Measurements from ENCODE around the gene GPR173. TPM values are rescaled to one million over a fixed set of nuclear protein-coding genes. Genes with fewer than 3 reads are reported as not detected.

Gene GPR173
- total RNA-seq, 4 donors from 2014 or later = 0.57 to 0.67 TPM; not detected in 2

GRCh38 chrX:53086464-53086863 lies 37.9 kb downstream of the GPR173 start:
- TF ChIP-seq CTCF (IDR thresholded peaks at IDR 0.05) (no peak), POLR2A (IDR thresholded peaks at IDR 0.05) (no peak)

GRCh38 chrX:53087388-53087831 lies 38.8 kb downstream of the GPR173 start:
- no peaks in the 10 kb centered on the region for H3K9me3 ChIP-seq
- no peak for DNase-seq
- peak overlapping the region in 3 of 4 donors; percentile 51 to 87 (median 72) for H3K27ac ChIP-seq
- H3K4me1 ChIP-seq = no peaks in the 10 kb centered on the region
- no peaks in the 10 kb centered on the region for H3K27me3 ChIP-seq
- H3K36me3 ChIP-seq = peaks cover 0 to 6% (median 0%) of the 10 kb centered on the region in 3 donors
- no peak overlapping the region for H3K4me3 ChIP-seq
- TF ChIP-seq CTCF (IDR thresholded peaks at IDR 0.05) (no peak), POLR2A (IDR thresholded peaks at IDR 0.05) (no peak)

More at GRCh38 chrX:53086464-53086863, 37.9 kb downstream of the GPR173 start:
- H3K9me3 ChIP-seq = no peaks in the 10 kb centered on the region
- H3K27ac ChIP-seq = peak overlapping the region in 3 of 4 donors; percentile 51 to 87 (median 72)
- H3K4me3 ChIP-seq = no peak overlapping the region
- H3K4me1 ChIP-seq = no peaks in the 10 kb centered on the region
- peaks cover 0 to 6% (median 0%) of the 10 kb centered on the region in 3 donors for H3K36me3 ChIP-seq
- H3K27me3 ChIP-seq = no peaks in the 10 kb centered on the region
- DNase-seq = peak in 2 of 3 donors; percentile 72 to 79

GRCh38 chrX:53088136-53088974 lies 39.8 kb downstream of the GPR173 start:
- H3K4me1 ChIP-seq = no peaks in the 10 kb centered on the region
- H3K4me3 ChIP-seq = peak overlapping the region; percentile 16 to 45 (median 32)
- peak overlapping the region; percentile 72 to 87 (median 81) for H3K27ac ChIP-seq
- H3K9me3 ChIP-seq = no peaks in the 10 kb centered on the region
- H3K36me3 ChIP-seq = peaks cover 0 to 6% (median 0%) of the 10 kb centered on the region in 3 donors
- no peaks in the 10 kb centered on the region for H3K27me3 ChIP-seq
- peak; percentile 70 to 91 (median 79) for DNase-seq
- no peak for TF ChIP-seq CTCF (IDR thresholded peaks at IDR 0.05)
- peak in 1 of 2 donors; percentile 38 for TF ChIP-seq POLR2A (IDR thresholded peaks at IDR 0.05)

- Histone ChIP-seq H3K9me3 (no peaks in the 10 kb centered on the region), H3K4me3 (peak overlapping the region; percentile 16 to 45 (median 32)), H3K36me3 (peaks cover 0 to 6% (median 0%) of the 10 kb centered on the region in 3 donors), H3K4me1 (no peaks in the 10 kb centered on the region), H3K27me3 (no peaks in the 10 kb centered on the region), H3K27ac (peak overlapping the region; percentile 72 to 87 (median 81))
- DNase-seq = peak in 2 of 3 donors; percentile 47 to 77
- TF ChIP-seq POLR2A (IDR thresholded peaks at IDR 0.05) (no peak), CTCF (IDR thresholded peaks at IDR 0.05) (peak; percentile 66 to 85 (median 76))
Measured at GRCh38 chrX:53089224-53089842, 40.7 kb downstream of the GPR173 start.

GRCh38 chrX:53089925-53090324 lies 41.3 kb downstream of the GPR173 start:
- Histone ChIP-seq H3K9me3 (no peaks in the 10 kb centered on the region), H3K4me3 (no peak overlapping the region), H3K36me3 (peaks cover 0 to 6% (median 0%) of the 10 kb centered on the region in 3 donors), H3K4me1 (peaks cover 0 to 4% (median 0%) of the 10 kb centered on the region in 4 donors), H3K27ac (no peak overlapping the region), H3K27me3 (no peaks in the 10 kb centered on the region)
- no peak for TF ChIP-seq POLR2A (IDR thresholded peaks at IDR 0.05)
- no peak for TF ChIP-seq CTCF (IDR thresholded peaks at IDR 0.05)
- no peak for DNase-seq
